ENCODE data around the gene OSBPL10. TPM values are rescaled to one million over a fixed set of nuclear protein-coding genes. Genes with fewer than 3 reads are reported as not detected.

The OSBPL10 gene
- total RNA-seq, 1 experiment from 2014 or later, result 74.7 TPM

- no peak overlapping the region for H3K27ac Mint-ChIP-seq (ENCODE audit: unreplicated experiment)
- DNase-seq, result no peak
- no peaks in the 10 kb centered on the region for H3K4me1 Mint-ChIP-seq (ENCODE audit: low read depth, unreplicated experiment)
- peaks cover 5% of the 10 kb centered on the region for H3K36me3 Mint-ChIP-seq (ENCODE audit: insufficient read depth, unreplicated experiment)
- no peak overlapping the region for H3K4me3 Mint-ChIP-seq (ENCODE audit: low read depth, unreplicated experiment)
- no peaks in the 10 kb centered on the region for H3K27me3 Mint-ChIP-seq (ENCODE audit: unreplicated experiment)
- TF ChIP-seq CTCF (IDR thresholded peaks at IDR 0.05; ENCODE audit: unreplicated experiment), result no peak
- intact Hi-C loops (cut with micrococcal nuclease; ENCODE audit: unreplicated experiment), result no loop called here
- no peaks in the 10 kb centered on the region for H3K9me3 Mint-ChIP-seq (ENCODE audit: low read depth, unreplicated experiment)
- no TSS peak for BruUV-seq (replicated peaks)
- CTCF ChIA-PET, result no interaction called here
Measured at GRCh38 chr3:31815006-31815405, 166.1 kb downstream of the OSBPL10 start.

- H3K4me1 Mint-ChIP-seq (ENCODE audit: low read depth, unreplicated experiment), result no peaks in the 10 kb centered on the region
- no peaks in the 10 kb centered on the region for H3K9me3 Mint-ChIP-seq (ENCODE audit: low read depth, unreplicated experiment)
- TF ChIP-seq CTCF (IDR thresholded peaks at IDR 0.05; ENCODE audit: unreplicated experiment), result no peak
- CTCF ChIA-PET, result interaction anchor here (1.1 kb wide), 1 partner anchor 128 kb away, joined by 3 read pairs; no protein-coding TSS in a partner anchor
- no peaks in the 10 kb centered on the region for H3K27me3 Mint-ChIP-seq (ENCODE audit: unreplicated experiment)
- no peak overlapping the region for H3K4me3 Mint-ChIP-seq (ENCODE audit: low read depth, unreplicated experiment)
- peaks cover 5% of the 10 kb centered on the region for H3K36me3 Mint-ChIP-seq (ENCODE audit: insufficient read depth, unreplicated experiment)
- no peak overlapping the region for H3K27ac Mint-ChIP-seq (ENCODE audit: unreplicated experiment)
- intact Hi-C loops (cut with micrococcal nuclease; ENCODE audit: unreplicated experiment), result no loop called here
- no peak for DNase-seq
- no TSS peak for BruUV-seq (replicated peaks)
Measured at GRCh38 chr3:31813686-31814085, 167.4 kb downstream of the OSBPL10 start.

- H3K36me3 Mint-ChIP-seq (ENCODE audit: insufficient read depth, unreplicated experiment), result peaks cover 5% of the 10 kb centered on the region
- no TSS peak for BruUV-seq (replicated peaks)
- TF ChIP-seq CTCF (IDR thresholded peaks at IDR 0.05; ENCODE audit: unreplicated experiment), result no peak
- H3K4me3 Mint-ChIP-seq (ENCODE audit: low read depth, unreplicated experiment), result no peak overlapping the region
- H3K4me1 Mint-ChIP-seq (ENCODE audit: low read depth, unreplicated experiment), result no peaks in the 10 kb centered on the region
- H3K27me3 Mint-ChIP-seq (ENCODE audit: unreplicated experiment), result no peaks in the 10 kb centered on the region
- no peak overlapping the region for H3K27ac Mint-ChIP-seq (ENCODE audit: unreplicated experiment)
- intact Hi-C loops (cut with micrococcal nuclease; ENCODE audit: unreplicated experiment), result no loop called here
- no peak for DNase-seq
- CTCF ChIA-PET, result interaction anchor here (1.1 kb wide), 1 partner anchor 128 kb away, joined by 3 read pairs; no protein-coding TSS in a partner anchor
- H3K9me3 Mint-ChIP-seq (ENCODE audit: low read depth, unreplicated experiment), result no peaks in the 10 kb centered on the region
Measured at GRCh38 chr3:31813197-31813596, 167.9 kb downstream of the OSBPL10 start.

GRCh38 chr3:31810991-31811433 is 170.1 kb downstream of the OSBPL10 start:
- Mint-ChIP-seq H3K27me3 (ENCODE audit: unreplicated experiment) (no peaks in the 10 kb centered on the region), H3K27ac (ENCODE audit: unreplicated experiment) (no peak overlapping the region)
- CTCF ChIA-PET, result no interaction called here

More at GRCh38 chr3:31810991-31811433, 170.1 kb downstream of the OSBPL10 start:
- intact Hi-C loops (cut with micrococcal nuclease; ENCODE audit: unreplicated experiment), result no loop called here
- BruUV-seq (replicated peaks), result no TSS peak
- no peak for DNase-seq
- H3K4me1 Mint-ChIP-seq (ENCODE audit: low read depth, unreplicated experiment), result no peaks in the 10 kb centered on the region
- no peak overlapping the region for H3K4me3 Mint-ChIP-seq (ENCODE audit: low read depth, unreplicated experiment)
- no peaks in the 10 kb centered on the region for H3K9me3 Mint-ChIP-seq (ENCODE audit: low read depth, unreplicated experiment)
- peaks cover 5% of the 10 kb centered on the region for H3K36me3 Mint-ChIP-seq (ENCODE audit: insufficient read depth, unreplicated experiment)
- no peak for TF ChIP-seq CTCF (IDR thresholded peaks at IDR 0.05; ENCODE audit: unreplicated experiment)
